Muscle of back (tissue), 11 donors: ENCODE results near the gene SORCS1. TPM values are rescaled to one million over a fixed set of nuclear protein-coding genes. Genes with fewer than 3 reads are reported as not detected.

Experiments used
- DNase-seq, 3 donors: peaks; one replicate each; pipeline versions ENCODE4 v3.0.0 to v3.0.0-alpha.2; 2013
- polyA plus RNA-seq, 10 donors: library from polyadenylated mRNA; unstranded; fragments of 120-200 nt; gene quantifications; one replicate each; pipeline ENCODE4 v1.2.1, GENCODE V29; 2013; ENCODE audit not compliant: insufficient read length in 10 of 10

SORCS1 gene
- polyA plus RNA-seq, 10 donors = 2.5 to 5.7 (median 4.0) TPM

DNA sequence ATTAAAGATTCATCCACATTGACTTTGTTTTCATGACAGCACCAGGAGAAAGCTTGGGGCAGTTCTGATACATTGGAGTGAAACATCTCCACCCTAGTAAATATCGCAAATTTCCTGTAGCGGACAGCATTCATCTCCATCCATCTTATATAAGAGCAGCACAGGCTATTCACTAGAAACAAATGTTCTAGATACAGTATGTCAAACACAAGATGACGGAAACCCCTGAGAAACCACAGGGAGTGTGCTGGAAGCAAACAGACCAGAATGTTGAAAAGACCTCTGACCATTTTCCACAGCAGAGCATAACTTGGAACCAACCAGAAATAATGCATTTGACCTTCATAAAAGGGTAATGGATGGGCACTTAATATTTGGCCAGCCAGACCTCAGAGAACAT lies 343.9 kb downstream of the SORCS1 start:
- DNase-seq = no peak

GRCh38 chr10:106819490-106819889 lies 345.0 kb downstream of the SORCS1 start:
- no peak for DNase-seq

DNA sequence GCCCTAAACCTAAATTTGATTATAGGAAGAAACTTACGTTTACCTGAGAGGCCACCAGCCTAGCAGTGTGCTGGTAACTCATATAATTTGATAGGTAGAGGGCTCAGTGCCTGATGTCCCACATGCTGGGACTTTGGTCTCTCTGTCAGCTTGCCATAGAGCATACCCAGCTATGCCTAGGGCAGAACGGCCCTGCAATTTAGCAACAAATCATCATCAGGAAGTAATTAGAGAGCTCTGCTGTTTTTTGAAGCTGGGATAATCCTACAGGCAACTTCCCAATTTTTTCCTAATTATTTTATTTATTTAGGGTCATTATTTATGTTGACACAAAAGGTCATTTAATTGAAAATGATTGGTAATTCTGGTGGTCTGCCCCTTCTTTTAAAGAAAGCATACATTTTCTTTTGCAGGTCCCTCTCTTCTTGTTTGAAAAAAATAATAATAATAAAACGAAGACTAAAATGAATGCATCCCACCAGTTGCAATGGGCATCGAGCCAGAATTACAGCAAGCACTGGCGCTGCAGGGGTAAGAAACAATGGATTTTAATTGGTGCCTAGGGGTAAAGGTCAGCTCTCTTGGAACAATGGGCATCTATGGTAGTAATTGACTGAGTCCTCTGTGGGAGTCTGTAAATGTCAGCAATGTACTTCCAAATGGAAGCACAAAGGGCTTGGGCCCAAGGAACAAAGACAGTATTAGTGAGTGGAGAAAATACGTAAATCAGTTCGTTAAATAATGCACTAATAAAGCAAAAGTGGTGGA lies 348.0 kb downstream of the SORCS1 start:
- DNase-seq = no peak

- DNase-seq = no peak
These were observed 349.0 kb downstream of the SORCS1 start for GRCh38 chr10:106815427-106816043.

DNA sequence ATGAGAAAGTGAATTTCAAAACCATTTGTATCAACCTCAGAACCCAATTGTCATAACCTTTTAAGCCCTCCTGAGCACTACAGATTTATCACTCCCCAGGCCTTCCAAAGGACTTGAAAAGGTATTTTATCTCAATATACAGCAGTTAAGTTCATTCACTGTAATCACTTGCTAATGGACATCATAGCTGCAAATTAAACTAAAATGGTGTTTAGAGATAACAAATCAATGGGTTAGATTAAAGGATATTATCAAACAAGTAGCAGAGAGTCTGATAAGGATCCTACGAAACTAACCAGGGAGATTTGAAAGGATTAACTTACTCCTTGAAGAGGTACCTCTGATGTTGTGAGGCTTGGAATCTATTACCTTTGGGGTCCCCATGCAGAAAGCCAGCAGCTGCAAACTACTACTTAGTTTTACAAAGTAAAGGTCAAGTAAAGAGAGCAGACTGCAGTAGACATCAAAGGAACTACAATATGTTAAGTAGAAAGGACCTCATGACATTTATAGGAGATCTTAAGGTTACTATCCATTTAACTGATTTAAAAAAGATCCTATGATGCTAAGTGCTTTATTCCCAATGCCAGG lies 359.4 kb downstream of the SORCS1 start:
- no peak for DNase-seq

DNA sequence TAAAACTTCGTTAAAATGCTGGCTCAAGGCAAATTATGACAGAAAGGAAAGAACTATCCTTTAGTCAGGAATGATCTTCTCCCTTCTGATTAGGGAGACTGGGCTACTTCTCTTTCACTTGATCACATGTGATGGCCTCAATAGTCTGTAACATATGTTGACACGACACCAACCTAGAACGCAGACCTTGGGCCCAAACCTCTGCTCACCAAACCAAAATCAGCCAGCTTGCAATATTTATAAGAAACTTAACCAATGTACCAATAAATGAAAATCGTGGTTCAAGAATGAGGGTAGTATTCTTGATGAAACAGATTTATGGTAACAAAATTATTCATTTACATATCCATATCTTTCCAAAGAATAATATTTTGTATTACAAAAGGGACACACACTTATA lies 361.6 kb downstream of the SORCS1 start:
- no peak for DNase-seq

DNA sequence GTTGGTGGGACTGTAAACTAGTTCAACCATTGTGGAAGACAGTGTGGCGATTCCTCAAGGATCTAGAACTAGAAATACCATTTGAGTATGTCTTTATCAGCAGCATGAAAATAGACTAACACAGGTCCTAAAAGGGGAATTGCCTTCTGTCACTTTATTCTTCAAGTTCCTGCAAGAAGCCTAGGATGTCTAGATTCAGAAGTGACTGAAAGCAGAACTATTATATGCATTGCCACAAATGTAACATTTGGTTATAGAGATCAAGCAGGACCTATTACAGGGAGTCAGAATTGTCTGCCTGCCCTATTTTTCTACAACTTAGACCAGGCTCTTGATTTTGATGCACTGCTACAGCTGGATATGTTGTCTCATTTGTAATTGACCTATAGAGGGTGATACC lies 364.7 kb downstream of the SORCS1 start:
- no peak for DNase-seq

DNA sequence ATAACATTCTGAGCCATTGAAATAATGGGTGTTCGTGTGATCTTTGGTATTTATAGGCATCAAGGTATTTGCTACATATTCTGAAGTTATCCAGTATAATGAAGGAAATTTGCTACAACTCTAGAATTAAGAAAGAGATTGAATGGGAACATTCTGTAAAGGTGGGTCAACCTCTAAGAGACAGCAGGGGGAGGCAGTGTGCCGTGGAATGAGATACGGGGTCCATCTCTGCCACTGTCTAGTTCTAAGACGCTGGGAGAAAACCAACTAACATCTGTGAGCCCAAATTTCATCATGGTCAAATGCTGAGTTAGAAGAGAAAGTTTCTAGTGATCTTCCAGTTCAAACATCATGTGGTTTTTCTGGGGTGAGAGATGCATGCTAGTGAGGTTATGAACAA lies 368.9 kb downstream of the SORCS1 start:
- DNase-seq = peak in 1 of 3 donors; percentile 43

GRCh38 chr10:106793617-106794016 lies 370.9 kb downstream of the SORCS1 start:
- DNase-seq = peak in 1 of 3 donors; percentile 40

DNA sequence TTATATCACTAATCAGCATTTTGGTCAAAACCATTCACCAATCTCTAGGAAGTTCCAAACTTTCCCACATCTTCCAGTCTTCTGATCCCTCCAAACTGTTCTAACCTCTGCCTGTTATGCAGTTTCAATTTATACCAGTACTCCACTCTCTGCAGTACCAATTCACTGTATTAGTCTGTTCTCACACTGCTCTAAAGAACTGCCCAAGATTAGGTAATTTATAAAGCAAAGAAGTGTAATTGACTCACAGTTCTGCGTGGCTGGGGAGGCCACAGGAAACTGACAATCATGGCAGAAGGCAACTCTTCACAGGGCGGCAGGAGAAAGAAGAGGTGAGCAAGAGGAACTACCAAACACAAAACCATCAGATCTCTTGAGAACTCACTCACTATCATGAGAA lies 374.9 kb downstream of the SORCS1 start:
- DNase-seq = no peak

DNA sequence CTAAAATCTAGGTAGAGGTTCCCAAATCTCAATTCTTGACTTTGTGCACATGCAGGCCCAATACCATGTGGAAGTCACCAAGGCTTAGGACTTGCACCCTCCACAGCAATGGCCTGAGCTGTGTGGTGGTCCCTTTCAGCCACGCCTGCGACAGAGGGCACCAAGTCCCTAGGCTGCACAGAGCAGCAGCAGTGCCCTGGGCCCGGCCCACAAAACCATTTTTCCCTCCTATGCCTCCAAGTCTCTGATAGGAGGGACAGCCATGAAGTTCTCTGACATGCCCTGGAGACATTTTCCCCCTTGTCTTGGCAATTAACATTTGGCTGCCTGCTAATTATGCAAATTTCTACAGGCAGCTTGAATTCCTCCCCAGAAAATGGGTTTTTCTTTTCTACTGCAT lies 375.5 kb downstream of the SORCS1 start:
- DNase-seq = no peak

DNA sequence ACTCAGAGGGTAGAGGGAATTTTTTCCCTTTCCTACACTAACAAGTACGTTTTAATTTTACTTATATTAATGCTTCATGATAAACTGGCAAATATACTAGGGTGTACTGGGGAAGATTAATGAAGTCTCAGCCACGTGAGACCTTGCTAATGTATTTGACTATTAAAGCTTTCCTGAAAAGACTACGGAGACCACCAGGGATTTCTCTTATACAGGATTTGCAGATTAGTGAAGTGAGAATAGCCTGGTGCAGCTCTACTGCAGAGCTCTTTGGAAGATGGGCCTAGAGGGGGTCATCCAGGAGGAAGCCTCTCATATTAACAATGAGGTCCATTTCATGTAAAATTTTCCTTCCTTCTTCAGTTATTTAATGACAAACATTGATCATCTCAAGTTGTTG lies 379.0 kb downstream of the SORCS1 start:
- DNase-seq = no peak

GRCh38 chr10:106780632-106781031 lies 383.9 kb downstream of the SORCS1 start:
- DNase-seq = no peak

GRCh38 chr10:106777841-106778240 lies 386.7 kb downstream of the SORCS1 start:
- no peak for DNase-seq

DNA sequence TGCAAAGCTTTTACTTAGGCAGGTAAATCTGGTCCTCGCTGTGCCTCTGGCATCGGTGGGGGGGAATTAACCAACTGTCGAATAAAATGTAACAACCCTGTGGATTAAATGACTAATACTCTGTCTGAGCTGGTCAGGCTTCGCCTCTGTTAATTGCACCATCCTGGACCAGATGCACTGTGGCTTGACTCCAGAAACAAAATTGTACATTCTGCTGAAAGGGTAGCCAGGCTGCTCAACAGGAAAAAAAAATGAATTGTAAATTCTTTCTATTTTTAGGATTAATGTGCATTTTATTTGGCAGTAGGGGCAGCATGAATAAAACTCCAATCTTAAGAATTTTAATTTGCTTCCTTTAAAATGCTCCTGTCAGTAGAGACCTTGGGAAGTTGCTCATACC lies 389.4 kb downstream of the SORCS1 start:
- peak in 1 of 3 donors; percentile 30 for DNase-seq

DNA sequence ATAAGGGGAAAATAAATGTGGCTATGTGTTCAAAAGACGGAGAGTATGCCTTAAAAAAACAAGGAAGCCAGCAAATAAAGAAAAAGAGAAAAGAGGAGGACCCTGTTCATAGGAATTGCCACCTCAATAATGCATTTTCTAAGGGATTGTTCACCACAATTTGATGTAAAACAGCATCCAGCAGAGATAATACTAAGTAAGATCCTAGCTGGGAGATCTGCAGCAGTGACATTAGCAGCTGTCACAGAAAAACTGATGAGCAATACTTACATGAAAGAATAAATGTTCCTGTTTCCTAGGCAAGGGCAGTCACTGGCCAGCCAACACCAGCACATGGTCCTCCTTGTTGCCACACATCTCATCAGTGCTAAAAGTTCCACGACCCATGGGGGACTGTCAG lies 391.5 kb downstream of the SORCS1 start:
- no peak for DNase-seq

DNA sequence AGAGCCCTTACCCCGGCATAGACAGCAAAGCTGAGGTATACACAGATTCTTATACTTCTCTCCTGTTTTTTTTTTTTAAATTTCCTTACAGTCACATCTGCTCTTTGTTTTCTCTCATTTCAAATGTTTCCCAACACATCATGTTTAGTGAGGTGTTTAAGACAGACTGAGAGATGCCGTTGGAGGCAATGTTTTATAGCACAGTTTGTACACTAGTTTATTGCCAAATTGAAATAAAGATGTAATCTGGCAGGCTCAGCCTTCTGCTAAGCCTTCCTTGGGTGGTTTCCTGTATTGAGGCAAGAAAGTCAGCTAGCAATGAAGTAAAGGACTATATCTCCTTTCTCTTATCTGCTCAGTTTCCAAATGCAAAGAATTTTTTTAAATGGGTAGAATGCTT lies 393.4 kb downstream of the SORCS1 start:
- peak in 1 of 3 donors; percentile 23 for DNase-seq

- no peak for DNase-seq
These were observed 396.3 kb downstream of the SORCS1 start for GRCh38 chr10:106768204-106768603.

GRCh38 chr10:106765928-106766327 lies 398.6 kb downstream of the SORCS1 start:
- DNase-seq = no peak

DNA sequence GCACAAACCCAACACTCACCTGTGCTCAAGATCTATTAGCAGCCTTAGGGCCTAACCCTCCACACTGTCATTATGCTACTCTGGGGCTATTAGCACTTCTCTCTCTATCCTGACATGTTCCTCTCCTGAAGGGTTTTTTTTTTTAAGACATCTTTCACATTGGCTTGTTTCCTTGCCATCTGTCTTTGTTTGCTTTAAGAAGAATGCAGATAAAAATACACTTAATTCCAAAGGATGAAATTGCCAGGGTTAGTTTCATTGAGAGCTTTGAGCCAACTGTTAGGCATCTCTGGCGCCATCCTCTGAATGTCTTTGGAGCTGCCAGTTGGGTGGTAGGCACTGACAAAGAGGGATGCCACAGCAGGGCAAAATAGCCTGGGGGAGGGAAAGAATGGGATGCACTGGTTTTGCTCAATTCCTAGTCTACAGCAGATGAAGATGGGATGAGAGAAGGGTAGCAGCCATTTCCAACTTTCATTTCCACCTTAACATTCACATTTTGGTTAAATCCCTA lies 399.2 kb downstream of the SORCS1 start:
- no peak for DNase-seq

GRCh38 chr10:106764360-106764759 lies 400.1 kb downstream of the SORCS1 start:
- DNase-seq = no peak

- peak; percentile 44 to 88 (median 72) for DNase-seq
These were observed 402.6 kb downstream of the SORCS1 start for GRCh38 chr10:106761906-106762305.

DNA sequence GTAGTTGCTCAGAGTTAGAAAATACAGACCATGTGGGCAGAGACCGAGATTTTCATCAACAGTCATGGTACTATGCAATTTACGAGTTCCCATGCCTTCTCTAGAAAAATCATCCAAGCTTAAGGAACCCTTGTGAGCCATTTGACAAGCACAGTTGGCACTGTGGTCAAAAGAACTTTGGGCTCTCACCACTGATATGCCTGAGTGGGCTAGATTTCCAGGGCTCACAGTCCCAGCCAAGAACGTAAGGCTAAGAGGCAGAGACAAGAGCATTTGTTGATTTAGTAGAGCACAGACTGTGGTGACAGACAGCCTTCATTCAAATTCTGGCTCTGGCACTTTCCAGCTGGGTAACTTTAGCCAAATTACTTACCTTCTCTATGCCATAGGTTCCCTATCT lies 407.0 kb downstream of the SORCS1 start:
- DNase-seq = no peak
